NCI-H1694 treated with DMSO at 0.1 percent for 48 hours (cell line): ENCODE measurements around the gene KCTD15.
"Not testable (repeated sequence)": the region's sequence is repeated elsewhere in the genome, so short reads cannot be mapped to it uniquely, and the experiment has no call there.

Experiments used
- DNase-seq: peaks from one replicate; lab custom pipeline; 2025; lab: John Stamatoyannopoulos, UW

The KCTD15 gene

GRCh38 chr19:33814181-33815165 is 17.8 kb downstream of the KCTD15 start:
- peak; percentile 11 for DNase-seq

GRCh38 chr19:33815380-33816340 is 19.0 kb downstream of the KCTD15 start:
- no peak for DNase-seq

GRCh38 chr19:33818411-33818810 is 21.7 kb downstream of the KCTD15 start:
- no peak for DNase-seq

GRCh38 chr19:33819078-33819477 is 22.4 kb downstream of the KCTD15 start:
- not testable (repeated sequence) for DNase-seq

- no peak for DNase-seq
Measured at GRCh38 chr19:33819506-33819879, 22.8 kb downstream of the KCTD15 start.

- no peak for DNase-seq
Measured at GRCh38 chr19:33819880-33820781, 23.5 kb downstream of the KCTD15 start.

GRCh38 chr19:33821871-33822270 is 25.2 kb downstream of the KCTD15 start:
- no peak for DNase-seq

GRCh38 chr19:33823341-33823740 is 26.7 kb downstream of the KCTD15 start:
- no peak for DNase-seq

GRCh38 chr19:33825556-33825955 is 28.9 kb downstream of the KCTD15 start:
- DNase-seq: no peak

GRCh38 chr19:33826521-33826920 is 29.9 kb downstream of the KCTD15 start:
- DNase-seq: no peak

GRCh38 chr19:33828266-33829075 is 31.8 kb downstream of the KCTD15 start:
- no peak for DNase-seq

- no peak for DNase-seq
Measured at GRCh38 chr19:33830264-33830663, 33.6 kb downstream of the KCTD15 start.

GRCh38 chr19:33831825-33832224 is 35.2 kb downstream of the KCTD15 start:
- DNase-seq: no peak

GRCh38 chr19:33832633-33833032 is 36.0 kb downstream of the KCTD15 start:
- DNase-seq: no peak

GRCh38 chr19:33840382-33840781 is 43.7 kb downstream of the KCTD15 start:
- no peak for DNase-seq

GRCh38 chr19:33840783-33841182 is 44.1 kb downstream of the KCTD15 start:
- no peak for DNase-seq

- DNase-seq: no peak
Measured at GRCh38 chr19:33841685-33842084, 45.0 kb downstream of the KCTD15 start.

GRCh38 chr19:33844478-33844877 is 47.8 kb downstream of the KCTD15 start:
- DNase-seq: no peak

GRCh38 chr19:33845498-33845897 is 48.8 kb downstream of the KCTD15 start:
- DNase-seq: no peak

GRCh38 chr19:33849551-33850147 is 53.0 kb downstream of the KCTD15 start:
- no peak for DNase-seq
